Transverse colon (tissue), 4 donors: ENCODE measurements around the gene PIGR. TPM values are rescaled to one million over a fixed set of nuclear protein-coding genes. Genes with fewer than 3 reads are reported as not detected.

Source experiments
- DNase-seq: peaks from one replicate; pipeline ENCODE4 v3.0.0-alpha.2; 2019
- H3K27ac ChIP-seq, 4 donors: fragments of 200-600 bp; sonication (generic); 2 replicates each; pipeline ENCODE4 v1.5.1; 2016 to 2018; ENCODE audit warnings: inconsistent platforms in 4 of 4
- H3K27me3 ChIP-seq: fragments of 200-600 bp; sonication (generic); 2 replicates; pipeline ENCODE4 v1.5.1; 2017; ENCODE audit warnings: inconsistent platforms
- H3K36me3 ChIP-seq, 4 donors: fragments of 200-600 bp; sonication (generic); 2 replicates each; pipeline ENCODE4 v1.5.1; 2017 to 2019; ENCODE audit warnings: inconsistent platforms in 4 of 4
- H3K4me1 ChIP-seq, 4 donors: fragments of 200-600 bp; sonication (generic); 2 replicates each; pipeline ENCODE4 v1.5.1; 2017 to 2020; ENCODE audit warnings: inconsistent platforms in 4 of 4
- H3K4me3 ChIP-seq, 4 donors: fragments of 200-600 bp; sonication (generic); 1 replicate in 1 of 4; 2 replicates in 3 of 4; pipeline versions ENCODE4 v1.5.1 to v1.6.1; 2017 to 2019; ENCODE audit warnings: inconsistent platforms in 4 of 4
- H3K9me3 ChIP-seq, 2 donors: fragments of 200-600 bp; sonication (generic); 2 replicates each; pipeline ENCODE4 v1.5.1; 2017 to 2019; ENCODE audit warnings: inconsistent platforms in 2 of 2
- CTCF ChIP-seq, 5 experiments: fragments of 200-600 bp in 3 of 5; fragments of 450-650 bp in 2 of 5; sonication (generic) in 3 of 5; IDR thresholded peaks; 1 replicate in 2 of 5; 2 replicates in 3 of 5; pipeline ENCODE4 v1.5.1; 2016 to 2017; ENCODE audit warnings: antibody characterized with exemption in 5 of 5, inconsistent platforms in 3 of 5, mild to moderate bottlenecking in 2 of 5, moderate library complexity in 1 of 5
- EP300 ChIP-seq: sonication (generic); formaldehyde crosslinking; IDR thresholded peaks from one replicate; pipeline ENCODE4 v1.6.1; 2017; ENCODE audit warnings: antibody characterized with exemption, low read depth
- POLR2A ChIP-seq: fragments of 450-650 bp; IDR thresholded peaks from one replicate; pipeline ENCODE4 v1.6.1; 2016; ENCODE audit warnings: antibody characterized with exemption, mild to moderate bottlenecking, moderate library complexity
- POLR2AphosphoS5 ChIP-seq, 3 donors: sonication (generic); formaldehyde crosslinking; IDR thresholded peaks; one replicate each; pipeline ENCODE4 v1.6.1; 2016; ENCODE audit warnings: antibody characterized with exemption in 3 of 3
- WGBS, 2 donors: methylation state at CpG; one replicate each; pipeline ENCODE4 v1.1.5; 2018; ENCODE audit warnings: low coverage in 1 of 2; 5-methylcytosine and 5-hydroxymethylcytosine counted together
- in situ Hi-C, 4 donors: fragments of 200-750 bp; cut with MboI; loops; one replicate each; pipeline versions ENCODE4 v1.15.0 to v1.15.1; 2017; ENCODE audit warnings: low sequenced_read_pairs in 3 of 4, low pct_ligation_motif_present in 1 of 4, low pct_unique_long_range_greater_than_20kb in 1 of 4
- intact Hi-C: fragments of 100-400 bp; cut with DNase I; formaldehyde crosslinking; loops from one replicate; pipeline ENCODE4 v1.15.1; 2023; ENCODE audit warnings: low total_unique reads
- total RNA-seq, 4 donors: library from RNA; depleted of rRNA; stranded (reverse); fragments of >200 nt; gene quantifications; one replicate each; pipeline ENCODE4 v1.1.0, GENCODE V29; 2016

The PIGR gene
- total RNA-seq, 4 donors from 2014 or later: 3,370 to 10,796 (median 6,659) TPM

GRCh38 chr1:206905295-206906164 lies 40.7 kb downstream of the PIGR start:
- WGBS, 2 donors: 40 to 73% methylated on average over 1 to 4 of the region's 4 CpGs
- H3K27ac ChIP-seq: no peak overlapping the region
- no peaks in the 10 kb centered on the region for H3K36me3 ChIP-seq
- H3K4me1 ChIP-seq: peaks cover 3 to 15% (median 11%) of the 10 kb centered on the region in 4 donors
- in situ Hi-C loops (loop anchor here in 2 of 4 donors (25.0 kb wide), 2 partner anchors 168 to 268 kb away; partner anchors contain the start of gene DYRK3 (in 1 of the 2)), intact Hi-C loops (no loop called here)
- H3K9me3 ChIP-seq: no peaks in the 10 kb centered on the region
- no peak for TF ChIP-seq POLR2A
- TF ChIP-seq EP300: no peak
- no peak for TF ChIP-seq CTCF (IDR thresholded peaks at IDR 0.05)
- no peak for TF ChIP-seq POLR2AphosphoS5 (IDR thresholded peaks at IDR 0.05)
- DNase-seq: no peak
- H3K4me3 ChIP-seq: no peak overlapping the region
- peaks cover 9% of the 10 kb centered on the region for H3K27me3 ChIP-seq

- DNase-seq: no peak
- WGBS, 2 donors: 90% methylated on average over 10 of the region's 10 CpGs; no CpG with 5 or more reads in 1 of the 2 donors
- Histone ChIP-seq H3K27ac (no peak overlapping the region), H3K27me3 (peaks cover 5% of the 10 kb centered on the region), H3K4me3 (no peak overlapping the region), H3K9me3 (no peaks in the 10 kb centered on the region), H3K36me3 (no peaks in the 10 kb centered on the region), H3K4me1 (peaks cover 2 to 9% (median 6%) of the 10 kb centered on the region in 4 donors)
- in situ Hi-C loops: loop anchor here in 2 of 4 donors (25.0 kb wide), 2 partner anchors 167 to 267 kb away; partner anchors contain the start of gene DYRK3 (in 1 of the 2)
- TF ChIP-seq POLR2A: no peak
- TF ChIP-seq EP300: no peak
- TF ChIP-seq CTCF (IDR thresholded peaks at IDR 0.05): no peak
- TF ChIP-seq POLR2AphosphoS5 (IDR thresholded peaks at IDR 0.05): no peak
- intact Hi-C loops: no loop called here
These were observed 41.7 kb downstream of the PIGR start for GRCh38 chr1:206904423-206905142.

GRCh38 chr1:206903687-206904086 lies 42.6 kb downstream of the PIGR start:
- Histone ChIP-seq H3K27ac (no peak overlapping the region), H3K4me3 (no peak overlapping the region), H3K27me3 (peaks cover 5% of the 10 kb centered on the region), H3K4me1 (peaks cover 0 to under 1% (median 0%) of the 10 kb centered on the region in 4 donors), H3K9me3 (no peaks in the 10 kb centered on the region), H3K36me3 (no peaks in the 10 kb centered on the region)
- DNase-seq: no peak
- in situ Hi-C loops (loop anchor here in 2 of 4 donors (25.0 kb wide), 2 partner anchors 166 to 266 kb away; partner anchors contain the start of gene DYRK3 (in 1 of the 2)), intact Hi-C loops (no loop called here)
- no peak for TF ChIP-seq EP300
- TF ChIP-seq POLR2A: no peak
- TF ChIP-seq CTCF (IDR thresholded peaks at IDR 0.05): no peak
- TF ChIP-seq POLR2AphosphoS5 (IDR thresholded peaks at IDR 0.05): no peak
- 83 to 90% methylated on average over 1 to 2 of the region's 2 CpGs for WGBS, 2 donors

- in situ Hi-C loops: loop anchor here in 2 of 4 donors (25.0 kb wide), 2 partner anchors 165 to 265 kb away; partner anchors contain the start of gene DYRK3 (in 1 of the 2)
- 80 to 100% methylated on average over 1 of the region's 1 CpG for WGBS, 2 donors
These were observed 43.6 kb downstream of the PIGR start for GRCh38 chr1:206902702-206903101.

More at GRCh38 chr1:206902702-206903101, 43.6 kb downstream of the PIGR start:
- no peak for DNase-seq
- no peak overlapping the region for H3K4me3 ChIP-seq
- TF ChIP-seq EP300: no peak
- TF ChIP-seq POLR2A: no peak
- no peak for TF ChIP-seq POLR2AphosphoS5 (IDR thresholded peaks at IDR 0.05)
- no peak for TF ChIP-seq CTCF (IDR thresholded peaks at IDR 0.05)
- H3K27me3 ChIP-seq: peaks cover 4% of the 10 kb centered on the region
- H3K4me1 ChIP-seq: no peaks in the 10 kb centered on the region
- intact Hi-C loops: no loop called here
- no peaks in the 10 kb centered on the region for H3K9me3 ChIP-seq
- no peaks in the 10 kb centered on the region for H3K36me3 ChIP-seq
- no peak overlapping the region for H3K27ac ChIP-seq
